ENCODE data around the gene IDI1.

DNA sequence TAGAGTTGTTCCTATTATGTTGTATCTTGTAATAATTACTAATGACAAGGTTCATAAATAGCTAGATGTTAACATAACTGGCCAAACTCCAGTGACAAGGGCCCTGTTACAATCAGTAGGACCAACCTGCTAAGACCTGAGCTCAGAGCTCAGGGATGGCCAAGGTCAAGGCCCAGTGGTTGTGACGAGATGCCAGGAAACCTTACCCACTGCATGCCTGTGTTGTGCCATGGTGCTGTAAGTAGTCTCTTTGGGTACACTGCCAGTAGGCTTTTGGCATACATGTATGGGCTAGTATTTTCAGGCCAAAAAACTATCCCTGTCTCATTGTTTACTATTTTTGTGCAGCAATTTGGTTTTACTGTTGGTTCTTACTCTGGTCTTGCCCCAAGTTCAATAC is 15.3 kb downstream of the IDI1 start:
- TF ChIP-seq, protein P1, sequence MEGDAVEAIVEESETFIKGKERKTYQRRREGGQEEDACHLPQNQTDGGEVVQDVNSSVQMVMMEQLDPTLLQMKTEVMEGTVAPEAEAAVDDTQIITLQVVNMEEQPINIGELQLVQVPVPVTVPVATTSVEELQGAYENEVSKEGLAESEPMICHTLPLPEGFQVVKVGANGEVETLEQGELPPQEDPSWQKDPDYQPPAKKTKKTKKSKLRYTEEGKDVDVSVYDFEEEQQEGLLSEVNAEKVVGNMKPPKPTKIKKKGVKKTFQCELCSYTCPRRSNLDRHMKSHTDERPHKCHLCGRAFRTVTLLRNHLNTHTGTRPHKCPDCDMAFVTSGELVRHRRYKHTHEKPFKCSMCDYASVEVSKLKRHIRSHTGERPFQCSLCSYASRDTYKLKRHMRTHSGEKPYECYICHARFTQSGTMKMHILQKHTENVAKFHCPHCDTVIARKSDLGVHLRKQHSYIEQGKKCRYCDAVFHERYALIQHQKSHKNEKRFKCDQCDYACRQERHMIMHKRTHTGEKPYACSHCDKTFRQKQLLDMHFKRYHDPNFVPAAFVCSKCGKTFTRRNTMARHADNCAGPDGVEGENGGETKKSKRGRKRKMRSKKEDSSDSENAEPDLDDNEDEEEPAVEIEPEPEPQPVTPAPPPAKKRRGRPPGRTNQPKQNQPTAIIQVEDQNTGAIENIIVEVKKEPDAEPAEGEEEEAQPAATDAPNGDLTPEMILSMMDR (IDR thresholded peaks at IDR 0.05 in 8 of 11, conservative IDR thresholded peaks at IDR 0.05 in 3 of 11): no peak
- TF ChIP-seq POLR2AphosphoS5 (IDR thresholded peaks at IDR 0.05) (no peak), POLR2A (IDR thresholded peaks at IDR 0.05) (no peak)
